Heart left ventricle (tissue), 16 donors: ENCODE measurements around the gene GATA6. TPM values are rescaled to one million over a fixed set of nuclear protein-coding genes. Genes with fewer than 3 reads are reported as not detected.

Source experiments
- ATAC-seq, 4 donors: fragments of 200-7000 bp; cut with Tn5 transposase; one replicate each; pipeline ENCODE4 v1.9.1; 2020 to 2022; ENCODE audit warnings: moderate library complexity in 4 of 4, mild to moderate bottlenecking in 3 of 4, moderate number of reproducible peaks in 1 of 4
- DNase-seq, 5 donors: peaks; one replicate each; pipeline ENCODE4 v3.0.0-alpha.2; 2020
- H3K27ac ChIP-seq, 12 donors: fragments of 200-600 bp; sonication (generic) in 4 of 12; one replicate each; pipeline versions ENCODE4 v1.5.0 to v1.8.0; 2016 to 2022; ENCODE audit warnings: mild to moderate bottlenecking in 2 of 12
- H3K27me3 ChIP-seq, 9 donors: fragments of 200-600 bp; sonication (generic) in 2 of 9; one replicate each; pipeline versions ENCODE4 v1.5.1 to v1.8.0; 2016 to 2022; ENCODE audit warnings: mild to moderate bottlenecking in 3 of 9
- H3K36me3 ChIP-seq, 9 donors: fragments of 200-600 bp; sonication (generic) in 2 of 9; one replicate each; pipeline versions ENCODE4 v1.5.0 to v1.8.0; 2018 to 2022; ENCODE audit warnings: mild to moderate bottlenecking in 2 of 9
- H3K4me1 ChIP-seq, 12 donors: fragments of 200-600 bp; sonication (generic) in 4 of 12; one replicate each; pipeline versions ENCODE4 v1.5.0 to v1.8.0; 2016 to 2022; ENCODE audit warnings: mild to moderate bottlenecking in 3 of 12
- H3K4me3 ChIP-seq, 12 donors: fragments of 200-600 bp; sonication (generic) in 4 of 12; one replicate each; pipeline versions ENCODE4 v1.5.0 to v1.8.0; 2017 to 2022; ENCODE audit warnings: mild to moderate bottlenecking in 9 of 12, moderate library complexity in 4 of 12
- H3K9me3 ChIP-seq, 12 donors: fragments of 200-600 bp; sonication (generic) in 4 of 12; one replicate each; pipeline versions ENCODE4 v1.5.0 to v1.8.0; 2016 to 2022; ENCODE audit warnings: mild to moderate bottlenecking in 1 of 12
- CTCF ChIP-seq, 12 donors: fragments of 200-600 bp; sonication (generic) in 4 of 12; IDR thresholded peaks; one replicate each; pipeline versions ENCODE4 v1.5.0 to v1.8.0; 2018 to 2022; ENCODE audit warnings: antibody characterized with exemption in 12 of 12, mild to moderate bottlenecking in 5 of 12
- POLR2A ChIP-seq, 2 donors: fragments of 450-650 bp; IDR thresholded peaks; one replicate each; pipeline ENCODE4 v1.6.1; 2017; ENCODE audit warnings: antibody characterized with exemption in 2 of 2, mild to moderate bottlenecking in 2 of 2, moderate library complexity in 2 of 2
- WGBS, 4 donors: extraction: QIAGEN DNeasy Blood & Tissue Kit in 2 of 4; methylation state at CpG; one replicate each; pipeline versions ENCODE4 v1.1.5 to v1.1.7; 2013 to 2018; 5-methylcytosine and 5-hydroxymethylcytosine counted together
- intact Hi-C, 10 donors: fragments of 100-400 bp; cut with DNase I; formaldehyde crosslinking; loops; one replicate each; pipeline versions ENCODE4 v1.11.1 to v1.14.2; 2022
- polyA plus RNA-seq, 2 donors: library from polyadenylated mRNA; stranded (reverse); fragments of 200-250 nt; gene quantifications; one replicate each; pipeline ENCODE4 v1.2.3, GENCODE V29; 2013
- total RNA-seq, 9 donors: library from RNA; depleted of rRNA in 2 of 9; stranded (reverse); fragments of >200 nt in 2 of 9; fragmentation: NEBNext Ultra II Directional in 3 of 9; extraction: Animal tissue kit (Norgen Biotek cat#: 25700) in 3 of 9; gene quantifications; one replicate each; pipeline versions ENCODE4 v1.1.0 to v1.2.4, GENCODE V29; 2016 to 2023
- donor health status: ischemic (EF 13 %, LVEDD 7.1; RV severe dilation, severe dysfunction).
- donor health status: healthy with polysubstance abuse.
- donor health status: DM: no; HTN: yes; CAD: no.
- donor health status: DM: no; HTN: no; CAD: no.
- donor health status: ischemic (EF 25% LVEDD 6.9; RV normal size, moderate dysfunction).
- donor health status: ischemic (EF 25% LVEDD 5.7; RV mildly dilated, moderate dysfunction).
- donor health status: healthy.
- donor health status: DM: yes; HTN: yes; CAD: no.
- donor health status: ischemic (EF 35%, LVEDD 5.7; RV mildly dilated, moderate dysfunction).
- donor health status: nonischemic (EF 11% LVEDD 7.7; RV severe dilation, severe dysfunction).
- donor health status: DM: yes; HTN: yes; CAD: no.
- donor health status: PGD.
- donor health status: ischemic (EF 29% LVEDD 5.4; RV normal size, mild dysfunction).
- donor health status: nonischemic (EF 23%, LVEDD 6.1; RV moderate dilation, normal function).

The GATA6 gene
- total and polyA plus RNA-seq, 11 donors: 42.1 to 97.7 (median 74.9) TPM

- WGBS, 4 donors: 42 to 52% (median 48%) methylated on average over 3 of the region's 3 CpGs
- ATAC-seq (no peak), DNase-seq (no peak)
- TF ChIP-seq POLR2A (IDR thresholded peaks at IDR 0.05) (no peak), CTCF (IDR thresholded peaks at IDR 0.05) (no peak)
- Histone ChIP-seq H3K27me3 (no peaks in the 10 kb centered on the region), H3K27ac (peak overlapping the region in 4 of 12 donors; percentile 10 to 72 (median 32)), H3K4me3 (no peak overlapping the region), H3K36me3 (peaks cover 0 to 41% (median 24%) of the 10 kb centered on the region in 9 donors), H3K4me1 (peaks cover 2 to 80% (median 48%) of the 10 kb centered on the region in 12 donors), H3K9me3 (no peaks in the 10 kb centered on the region)
- intact Hi-C loops: loop anchor here in 2 of 10 donors (5.0 to 10.0 kb wide), 2 partner anchors 144 to 361 kb away; no protein-coding TSS in a partner anchor
These were observed 34.3 kb downstream of the GATA6 start for GRCh38 chr18:22203536-22204213.

- DNase-seq: no peak
- no peak overlapping the region for H3K4me3 ChIP-seq
- H3K4me1 ChIP-seq: peaks cover 2 to 79% (median 43%) of the 10 kb centered on the region in 12 donors
- H3K9me3 ChIP-seq: no peaks in the 10 kb centered on the region
- peak overlapping the region in 6 of 12 donors; percentile 8 to 74 (median 52) for H3K27ac ChIP-seq
- peaks cover 0 to 41% (median 21%) of the 10 kb centered on the region in 9 donors for H3K36me3 ChIP-seq
- TF ChIP-seq CTCF (IDR thresholded peaks at IDR 0.05) (no peak), POLR2A (IDR thresholded peaks at IDR 0.05) (no peak)
- no peak for ATAC-seq
- WGBS, 4 donors: 92 to 100% (median 97%) methylated on average over 1 of the region's 1 CpG
- H3K27me3 ChIP-seq: no peaks in the 10 kb centered on the region
- intact Hi-C loops: loop anchor here in 2 of 10 donors (5.0 to 10.0 kb wide), 2 partner anchors 143 to 361 kb away; no protein-coding TSS in a partner anchor
These were observed 34.8 kb downstream of the GATA6 start for GRCh38 chr18:22204214-22204536.

GRCh38 chr18:22204996-22205395 lies 35.6 kb downstream of the GATA6 start:
- H3K27me3 ChIP-seq: no peaks in the 10 kb centered on the region
- H3K4me1 ChIP-seq: peaks cover 2 to 81% (median 42%) of the 10 kb centered on the region in 12 donors
- 39 to 50% (median 48%) methylated on average over 6 of the region's 6 CpGs for WGBS, 4 donors
- H3K36me3 ChIP-seq: peaks cover 0 to 38% (median 21%) of the 10 kb centered on the region in 9 donors
- peak overlapping the region in 9 of 12 donors; percentile 8 to 74 (median 53) for H3K27ac ChIP-seq
- no peak for TF ChIP-seq POLR2A (IDR thresholded peaks at IDR 0.05)
- no peak for TF ChIP-seq CTCF (IDR thresholded peaks at IDR 0.05)
- H3K4me3 ChIP-seq: no peak overlapping the region
- DNase-seq: no peak
- H3K9me3 ChIP-seq: no peaks in the 10 kb centered on the region
- peak in 2 of 4 donors; percentile 8 to 29 for ATAC-seq
- intact Hi-C loops: loop anchor here in 2 of 10 donors (5.0 to 10.0 kb wide), 2 partner anchors 142 to 360 kb away; no protein-coding TSS in a partner anchor

- intact Hi-C loops: loop anchor here in 1 of 10 donors (10.0 kb wide), 1 partner anchor 358 kb away; no protein-coding TSS in a partner anchor
- no peaks in the 10 kb centered on the region for H3K9me3 ChIP-seq
- H3K27me3 ChIP-seq: no peaks in the 10 kb centered on the region
- peaks cover 2 to 74% (median 45%) of the 10 kb centered on the region in 12 donors for H3K4me1 ChIP-seq
- ATAC-seq (peak; percentile 34 to 75 (median 61)), DNase-seq (no peak)
- peaks cover 0 to 16% (median 2%) of the 10 kb centered on the region in 9 donors for H3K36me3 ChIP-seq
- H3K27ac ChIP-seq: peak overlapping the region; percentile 16 to 67 (median 46)
- TF ChIP-seq POLR2A (IDR thresholded peaks at IDR 0.05) (no peak), CTCF (IDR thresholded peaks at IDR 0.05) (no peak)
- H3K4me3 ChIP-seq: no peak overlapping the region
- WGBS, 4 donors: 60 to 63% (median 61%) methylated on average over 5 of the region's 5 CpGs
These were observed 37.8 kb downstream of the GATA6 start for GRCh38 chr18:22207021-22207758.
